Activated CD4-positive, alpha-beta T cell treated with anti-CD3 and anti-CD28 coated beads, Interleukin-2, amount 50 U/mL, for 24 hours (primary cell): ENCODE results near the gene USP31.
"Not testable (repeated sequence)": the region's sequence is repeated elsewhere in the genome, so short reads cannot be mapped to it uniquely, and the experiment has no call there.

ENCODE experiments used
- DNase-seq, 2 donors: peaks; one replicate each; pipeline ENCODE4 v3.0.0-alpha.2; 2020; ENCODE audit warnings: low read depth in 1 of 2, low spot score in 1 of 2

The USP31 gene

GRCh38 chr16:23101012-23101550 is 48.2 kb downstream of the USP31 start:
- no peak for DNase-seq

GRCh38 chr16:23096450-23096849 is 52.8 kb downstream of the USP31 start:
- not testable (repeated sequence) for DNase-seq

GRCh38 chr16:23094136-23094535 is 55.1 kb downstream of the USP31 start:
- not testable (repeated sequence) for DNase-seq

DNA sequence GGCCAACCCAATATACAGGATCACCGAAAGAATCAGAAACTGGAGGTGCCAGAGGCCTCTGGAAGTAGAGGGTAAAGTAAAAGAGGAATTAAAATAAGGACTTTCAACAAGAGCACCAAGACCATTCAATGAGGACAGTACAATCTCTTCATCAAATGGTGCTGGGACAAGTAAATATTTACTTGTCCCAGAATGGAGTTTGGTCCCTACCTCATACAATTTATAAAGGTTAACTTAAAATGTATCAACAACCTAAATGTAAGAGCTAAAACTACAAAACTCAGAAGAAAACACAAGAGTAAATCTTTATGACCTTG is 56.5 kb downstream of the USP31 start:
- DNase-seq, result no peak

- DNase-seq, result no peak
Measured at GRCh38 chr16:23092072-23092800, 57.0 kb downstream of the USP31 start.

DNA sequence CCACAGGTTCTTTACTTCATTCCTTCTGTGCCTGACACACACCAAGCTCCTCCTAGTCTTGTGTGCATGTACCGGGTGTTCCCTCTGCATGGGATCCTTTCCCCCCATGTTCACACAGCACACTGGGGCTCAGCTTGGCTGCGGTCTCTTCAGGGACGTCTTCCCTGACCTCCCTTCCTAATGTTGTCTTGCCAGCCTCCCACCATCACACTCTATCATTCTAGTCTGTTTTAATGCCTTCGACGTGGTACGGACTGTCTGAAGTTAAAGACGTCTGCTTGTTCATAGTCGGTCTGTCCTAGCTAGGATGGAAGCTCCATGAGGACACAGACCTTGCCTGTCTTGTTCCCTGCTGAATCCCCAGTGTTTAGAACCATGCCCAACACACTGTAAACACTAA is 60.1 kb downstream of the USP31 start:
- no peak for DNase-seq

- DNase-seq, result no peak
Measured at GRCh38 chr16:23088018-23088417, 61.2 kb downstream of the USP31 start.

GRCh38 chr16:23085949-23086348 is 63.3 kb downstream of the USP31 start:
- no peak for DNase-seq

- no peak for DNase-seq
Measured at GRCh38 chr16:23082161-23082788, 67.0 kb downstream of the USP31 start.

DNA sequence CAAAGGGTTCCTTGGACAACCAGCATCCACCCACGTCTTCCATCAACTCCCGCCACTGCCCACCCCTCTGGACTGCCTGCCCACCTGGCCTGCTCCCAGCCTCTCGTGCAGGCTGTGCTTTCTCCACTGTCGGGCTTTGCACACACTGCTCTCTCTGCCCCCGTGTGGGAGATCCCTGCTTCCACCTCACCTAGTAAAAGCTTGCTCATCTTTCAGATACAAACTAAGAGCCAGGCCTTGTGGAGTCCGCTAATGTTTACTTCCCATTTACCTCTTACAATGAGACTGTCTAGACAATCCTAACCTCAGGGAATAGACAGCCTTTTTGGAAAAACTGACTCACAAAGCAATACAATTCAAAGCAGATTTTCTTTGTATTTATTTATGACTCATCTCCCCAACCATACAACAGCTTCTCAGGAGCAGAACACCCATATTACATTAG is 67.6 kb downstream of the USP31 start:
- DNase-seq, result no peak

DNA sequence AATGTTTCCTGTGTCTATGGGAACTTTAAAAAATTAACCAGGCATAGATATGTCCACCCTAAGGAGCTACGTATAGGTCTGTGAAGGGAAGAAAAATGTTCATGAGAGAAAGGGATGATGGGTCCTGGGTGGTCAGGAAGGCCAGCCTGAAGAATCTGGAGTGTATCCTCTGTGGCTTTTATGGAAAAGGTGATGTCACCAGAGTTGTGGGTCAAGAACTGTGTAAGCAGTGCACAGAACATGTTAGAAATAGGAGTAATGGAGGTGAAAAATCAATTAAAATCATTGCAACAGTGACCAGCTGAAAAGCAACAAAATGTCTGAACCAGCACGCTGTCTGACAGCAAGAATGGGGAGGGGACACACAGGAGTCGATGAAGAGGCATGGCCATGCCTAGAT is 68.5 kb downstream of the USP31 start:
- DNase-seq, result no peak

GRCh38 chr16:23080329-23080728 is 68.9 kb downstream of the USP31 start:
- no peak for DNase-seq

GRCh38 chr16:23079675-23080301 is 69.5 kb downstream of the USP31 start:
- DNase-seq, result no peak

GRCh38 chr16:23074423-23074822 is 74.8 kb downstream of the USP31 start:
- DNase-seq, result no peak

DNA sequence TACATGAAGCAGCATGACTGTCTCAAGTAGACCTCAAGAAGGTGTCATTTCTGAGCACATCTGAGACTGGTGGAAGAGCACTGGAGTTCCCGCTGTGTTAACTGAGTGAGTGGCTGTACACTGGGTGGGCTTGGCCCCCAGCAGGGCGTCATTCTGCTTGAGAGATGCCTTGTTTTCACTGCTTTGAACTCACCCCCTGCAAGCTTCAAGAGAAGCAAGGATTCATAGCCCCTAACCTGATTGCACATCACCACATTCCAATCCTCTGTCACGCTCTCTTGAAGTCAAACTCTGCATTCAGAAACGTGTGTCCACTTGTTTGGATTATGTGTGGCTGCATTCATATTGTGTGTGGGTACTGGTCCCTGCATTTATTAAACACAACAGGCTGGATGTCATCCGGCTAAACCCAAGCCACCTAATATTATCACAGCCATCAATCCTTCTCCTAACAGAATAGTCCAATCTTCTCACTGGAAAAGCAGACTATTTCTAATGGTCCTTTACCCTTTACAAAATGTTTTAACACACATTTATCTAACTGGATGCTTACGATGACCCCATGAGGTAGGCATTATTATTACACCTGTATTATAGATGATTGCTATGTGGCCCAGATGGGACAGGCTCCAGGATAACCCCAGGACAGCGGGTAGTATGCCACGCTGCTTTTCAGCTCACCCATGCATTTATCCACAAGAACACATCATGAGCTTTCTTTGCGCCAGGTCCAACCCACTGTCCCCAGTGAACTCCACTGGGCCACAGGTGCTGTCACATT is 76.3 kb downstream of the USP31 start:
- DNase-seq, result no peak

DNA sequence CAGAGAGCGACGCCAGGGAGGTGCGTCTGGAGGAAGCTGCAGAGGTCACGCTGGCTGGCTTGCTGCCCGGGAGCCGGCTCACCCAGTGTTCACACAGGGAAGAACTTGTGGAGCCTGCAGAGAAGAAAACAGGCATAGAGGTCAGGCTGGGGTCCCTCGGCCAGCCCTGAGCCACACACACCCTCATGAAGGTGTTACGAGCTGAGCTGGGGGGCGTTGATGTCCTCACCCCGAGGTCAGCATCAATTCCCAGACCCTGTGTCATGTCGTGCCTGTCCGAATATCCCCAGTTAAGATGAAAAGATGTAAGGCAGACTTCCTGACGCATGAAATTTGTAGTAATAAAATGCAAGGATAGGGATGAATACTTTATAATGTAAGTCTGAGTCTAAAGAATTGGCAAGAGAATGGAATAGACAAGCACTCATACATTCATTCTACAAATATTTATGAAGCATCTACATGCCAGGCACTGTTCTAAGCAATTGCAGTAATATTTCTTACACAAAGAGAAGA is 77.1 kb downstream of the USP31 start:
- DNase-seq, result no peak

DNA sequence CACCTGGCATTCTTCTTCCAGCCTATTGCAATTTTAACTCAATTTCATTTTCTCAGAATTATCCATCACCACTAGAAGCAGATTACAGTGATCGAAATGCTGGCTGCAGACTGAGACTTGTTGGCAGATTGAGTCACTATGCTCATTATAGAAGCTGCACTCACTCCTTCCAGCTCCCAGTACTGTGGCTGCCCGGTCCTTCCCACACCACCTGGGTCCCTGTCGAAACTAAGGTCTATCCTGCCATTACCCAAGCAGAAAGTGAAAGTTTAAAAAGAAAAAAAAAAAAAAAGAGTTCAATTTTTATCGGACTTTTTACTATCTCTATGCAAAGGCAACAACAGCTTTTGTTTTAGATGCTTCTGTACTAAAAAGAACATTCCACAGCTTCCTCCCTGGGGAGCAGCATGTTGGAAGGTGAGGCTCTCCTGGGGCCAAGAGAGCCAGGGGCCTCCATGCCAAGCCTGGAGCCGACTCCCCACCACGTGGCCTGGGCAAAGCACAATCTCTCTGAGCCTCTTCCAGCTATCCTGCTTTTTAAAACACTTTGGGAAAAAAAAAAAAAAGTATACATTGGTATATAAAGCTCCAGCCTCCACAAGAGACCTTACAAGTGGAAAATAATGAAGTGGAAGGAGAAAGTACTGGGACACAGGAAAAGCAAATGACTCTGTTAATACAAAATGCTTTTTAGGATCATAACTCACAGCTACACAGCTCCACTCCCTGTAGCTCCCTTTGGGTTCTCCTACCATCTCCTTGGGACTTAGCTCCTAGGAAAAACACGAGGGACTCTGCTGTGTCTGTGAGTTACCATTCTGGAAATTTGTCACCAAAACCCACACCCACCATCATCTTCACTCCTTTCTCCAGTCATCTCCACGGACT is 77.8 kb downstream of the USP31 start:
- DNase-seq, result no peak

- no peak for DNase-seq
Measured at GRCh38 chr16:23069844-23070243, 79.4 kb downstream of the USP31 start.

GRCh38 chr16:23068079-23068736 is 81.0 kb downstream of the USP31 start:
- DNase-seq, result no peak

- DNase-seq, result no peak
Measured at GRCh38 chr16:23066676-23067075, 82.6 kb downstream of the USP31 start.
